ENCODE measurements around the gene IDH3G.
"Not testable (repeated sequence)": the region's sequence is repeated elsewhere in the genome, so short reads cannot be mapped to it uniquely, and the experiment has no call there.

Gene IDH3G

DNA sequence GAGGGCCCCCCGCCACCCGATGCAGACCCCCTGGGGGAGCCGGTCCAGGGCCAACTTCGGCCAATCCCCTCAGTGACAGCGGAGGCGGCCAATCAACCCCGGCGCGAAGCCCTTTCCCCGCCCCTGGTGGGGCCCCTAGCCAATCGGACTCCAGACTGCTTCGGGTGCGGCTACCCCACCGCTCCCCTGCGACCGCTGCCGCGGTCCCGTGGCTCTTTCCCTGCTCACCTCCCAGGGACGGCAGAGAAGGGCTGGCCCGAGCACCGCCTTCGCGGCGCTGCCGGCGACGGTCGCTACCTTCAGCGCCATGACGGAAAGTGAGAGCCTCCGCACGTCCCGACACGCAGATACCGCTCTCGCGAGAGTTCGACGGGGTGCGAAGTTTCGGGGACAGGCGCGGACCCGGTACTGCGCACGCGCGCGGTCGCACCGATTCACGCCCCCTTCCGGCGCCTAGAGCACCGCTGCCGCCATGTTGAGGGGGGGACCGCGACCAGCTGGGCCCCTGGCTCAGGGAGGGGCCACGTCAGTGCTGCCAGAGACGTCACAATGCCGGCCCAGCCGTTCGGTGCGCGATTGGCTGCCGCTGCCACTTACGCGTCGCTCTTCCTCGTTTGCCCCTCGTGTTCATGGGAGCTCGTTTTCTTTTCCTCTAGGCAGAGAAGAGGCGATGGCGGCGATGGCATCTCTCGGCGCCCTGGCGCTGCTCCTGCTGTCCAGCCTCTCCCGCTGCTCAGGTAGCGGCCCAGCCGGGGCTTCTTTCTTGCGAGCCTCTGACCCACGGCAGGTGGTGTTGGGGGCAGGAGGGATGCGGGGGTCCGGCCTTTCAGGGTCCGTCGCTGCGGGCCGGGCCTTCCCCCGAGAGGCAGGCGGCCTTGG, at the start of gene IDH3G, which contains the start of gene SSR4:
TSS of gene IDH3G (minus strand) at position 358 of the 879 bp plus-strand sequence. CDS start at position 309, 49 bp downstream.
TSS of gene SSR4 (plus strand) at position 651 of the 879 bp plus-strand sequence. CDS start at position 671, 20 bp downstream.
- peak; percentile 93 to 98 (median 97) for DNase-seq

GRCh38 chrX:153836921-153837320, 42.7 kb upstream of the IDH3G start:
- no peak for DNase-seq

DNA sequence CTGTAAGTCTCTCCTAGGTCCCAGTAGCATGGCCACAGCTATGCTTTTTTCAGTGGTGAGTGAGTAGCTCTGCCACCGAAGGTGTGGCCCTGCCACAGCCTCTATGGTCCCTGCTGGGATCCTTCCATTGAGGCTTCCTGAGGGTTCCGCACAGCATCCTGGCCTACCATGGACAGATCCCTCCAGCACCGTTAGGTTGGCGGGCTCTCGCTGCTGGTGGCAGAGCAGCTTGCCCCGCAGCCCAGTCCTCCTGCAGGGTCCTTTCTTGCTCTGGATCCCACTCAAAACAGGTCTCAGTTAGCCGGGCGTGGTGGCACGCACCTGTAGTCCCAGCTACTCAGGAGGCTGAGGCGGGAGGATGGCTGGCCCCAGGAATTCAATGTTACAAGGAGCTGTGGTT, 38.6 kb upstream of the IDH3G start:
- no peak for DNase-seq

GRCh38 chrX:153831429-153832150, 37.4 kb upstream of the IDH3G start:
- DNase-seq, result peak in 1 of 3 experiments; percentile 39

DNA sequence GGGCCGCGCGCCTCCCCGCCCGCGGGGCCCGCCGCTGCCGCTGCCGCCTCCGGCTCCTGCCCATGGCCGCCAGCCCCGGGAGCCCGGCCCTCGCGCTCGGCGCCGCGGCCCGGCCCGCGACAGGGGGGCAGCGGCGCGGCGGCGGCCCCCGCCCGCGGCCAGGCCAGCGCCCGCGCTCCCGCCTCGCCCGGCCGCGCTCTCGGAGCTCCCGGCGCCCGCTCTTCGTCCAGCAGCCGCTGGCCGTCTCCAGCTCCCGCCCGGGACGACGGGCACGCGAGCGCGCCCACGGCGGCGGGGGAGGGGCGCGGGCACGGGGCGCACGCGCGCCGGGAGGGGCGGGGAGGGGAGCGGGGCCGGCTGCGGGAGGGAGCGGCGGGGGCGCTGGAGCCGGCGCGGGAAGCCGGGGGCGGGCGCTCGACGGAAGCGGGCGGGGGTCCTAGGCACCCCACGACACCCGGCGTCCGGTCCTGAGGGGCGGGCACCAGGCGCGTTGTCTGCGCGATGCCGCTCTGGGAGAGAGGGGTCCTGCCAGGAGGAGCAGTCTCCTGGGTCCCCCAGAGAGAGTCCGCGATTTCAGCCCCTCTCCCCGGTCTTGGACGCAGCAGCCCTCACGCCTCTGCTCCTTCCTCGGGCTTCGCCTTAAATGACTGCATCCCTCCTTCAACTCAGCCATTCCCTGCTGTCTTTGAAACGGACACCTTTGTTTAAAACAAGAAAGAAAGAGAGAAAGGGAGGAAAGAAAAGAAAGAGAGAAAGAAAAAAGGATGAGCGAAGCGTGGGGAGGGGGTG, 36.7 kb upstream of the IDH3G start:
- DNase-seq, result peak; percentile 35 to 58 (median 47)

DNA sequence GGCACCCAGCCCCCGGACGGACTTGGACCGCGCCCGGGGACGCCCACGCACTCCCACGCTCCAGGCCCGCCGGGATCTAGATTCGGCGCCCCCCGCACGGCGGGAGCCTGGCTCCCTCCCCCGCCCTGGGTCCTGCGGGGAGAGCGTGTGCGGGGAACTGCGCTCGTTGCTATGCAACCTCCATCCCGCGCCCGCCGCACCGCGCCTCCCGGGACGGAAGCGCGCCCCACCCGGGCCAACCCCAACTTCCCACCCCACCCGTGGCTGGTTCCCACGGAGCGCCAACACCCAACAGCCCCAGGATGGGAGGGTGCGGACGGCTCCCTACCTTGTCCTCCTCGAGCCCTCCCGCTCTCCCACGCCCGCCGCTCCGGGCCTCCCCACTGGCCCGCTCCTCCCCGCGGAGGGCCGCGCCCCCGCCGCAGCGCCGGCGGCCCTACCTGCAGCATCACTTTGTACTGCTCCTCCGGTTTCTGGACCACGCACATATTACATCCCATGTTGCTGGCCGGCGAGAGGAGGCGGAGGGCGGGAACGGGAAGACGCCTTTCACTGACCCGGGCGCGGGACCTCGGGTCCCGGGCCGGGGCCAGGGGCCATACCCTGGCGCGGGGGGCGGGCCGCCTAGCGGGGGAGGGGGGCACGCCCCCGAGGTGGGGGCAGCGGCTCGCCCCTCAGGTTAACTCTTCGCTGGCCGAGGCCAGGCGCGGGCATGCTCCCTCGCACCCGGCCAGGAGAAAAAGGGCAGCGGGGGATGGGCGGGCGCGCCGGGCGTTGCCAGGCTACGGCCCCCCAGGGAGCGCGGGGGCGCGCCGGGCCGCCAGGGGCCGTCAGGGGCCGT, 35.8 kb upstream of the IDH3G start, which contains the start of gene PDZD4:
TSS of gene PDZD4 (minus strand) at position 746 of the 841 bp plus-strand sequence. CDS start at position 500, 246 bp downstream.
- peak; percentile 30 to 70 (median 68) for DNase-seq

DNA sequence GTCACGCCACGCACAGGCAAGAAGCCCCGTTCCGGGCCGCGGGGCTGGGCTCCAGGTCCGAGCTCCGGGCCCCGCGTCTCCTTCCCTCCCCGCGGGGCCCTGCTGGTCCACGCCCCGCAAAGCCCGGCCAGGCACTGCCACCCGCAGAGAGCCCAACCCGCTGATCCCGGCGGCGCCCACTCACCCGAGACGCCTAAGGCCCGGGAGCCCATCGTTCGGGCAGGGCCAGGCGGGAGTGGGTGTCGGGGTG, 35.3 kb upstream of the IDH3G start:
- DNase-seq, result no peak

DNA sequence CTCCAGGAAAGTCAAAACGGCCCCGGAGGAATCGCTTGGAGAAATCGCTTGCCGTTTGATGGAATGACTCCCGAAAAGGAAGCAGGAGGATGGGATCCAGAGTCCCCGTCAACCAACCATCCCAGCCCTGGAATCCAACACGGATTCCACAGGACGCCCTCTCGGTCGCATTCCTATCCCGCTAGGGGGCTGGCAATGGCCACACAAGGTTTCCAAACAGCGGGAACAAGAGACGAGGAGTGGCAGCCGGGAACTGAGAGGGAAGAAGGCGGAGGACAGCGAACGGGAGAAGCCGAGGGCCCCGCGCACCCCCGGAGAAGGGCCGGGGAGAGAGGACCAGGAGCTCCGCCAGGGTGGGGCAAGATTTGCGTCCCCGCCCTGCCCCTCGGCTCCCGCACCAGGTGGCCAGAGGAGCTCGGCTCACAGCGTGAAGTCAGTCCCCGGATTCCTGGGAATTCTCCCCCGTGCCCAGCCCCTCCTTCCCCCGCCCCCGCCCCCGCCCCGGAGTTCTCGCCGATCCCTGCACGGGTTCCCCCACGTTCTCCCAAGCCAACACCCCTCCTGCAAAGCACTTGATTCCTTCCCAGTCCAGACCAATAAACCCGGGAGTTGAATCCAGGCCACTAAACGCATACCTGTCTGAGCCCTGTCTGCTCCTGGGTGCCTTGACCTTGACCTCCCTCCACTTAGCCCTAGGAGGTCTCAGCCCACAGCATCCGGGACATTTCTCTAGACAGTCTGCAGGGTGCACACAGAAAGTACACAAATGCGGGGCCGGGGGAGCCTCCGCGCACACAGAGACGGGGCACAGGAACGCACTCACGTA, 34.8 kb upstream of the IDH3G start:
- DNase-seq, result peak in 2 of 3 experiments; percentile 13 to 46

- DNase-seq, result no peak
Measured at GRCh38 chrX:153828308-153828707, 34.1 kb upstream of the IDH3G start.

DNA sequence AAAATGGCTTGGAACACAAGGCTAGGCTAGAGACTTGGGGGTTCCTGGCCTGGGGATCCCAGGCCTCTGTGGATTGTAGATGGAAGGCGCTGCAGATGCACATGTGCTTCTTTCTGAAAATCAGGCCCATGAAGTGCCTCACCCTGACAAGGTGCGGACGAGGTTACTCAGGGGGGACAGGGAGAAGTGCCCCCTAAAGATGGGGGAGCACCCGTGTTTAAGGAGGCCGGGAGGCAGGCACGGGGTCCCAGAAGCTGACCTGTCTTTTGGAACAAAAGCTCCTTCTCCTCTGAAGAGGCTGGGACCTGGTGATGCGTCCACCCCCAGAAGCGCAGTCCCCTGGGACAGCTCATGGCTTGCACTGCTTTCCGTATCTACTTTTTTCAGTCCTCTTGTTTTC, 33.7 kb upstream of the IDH3G start:
- DNase-seq, result no peak

DNA sequence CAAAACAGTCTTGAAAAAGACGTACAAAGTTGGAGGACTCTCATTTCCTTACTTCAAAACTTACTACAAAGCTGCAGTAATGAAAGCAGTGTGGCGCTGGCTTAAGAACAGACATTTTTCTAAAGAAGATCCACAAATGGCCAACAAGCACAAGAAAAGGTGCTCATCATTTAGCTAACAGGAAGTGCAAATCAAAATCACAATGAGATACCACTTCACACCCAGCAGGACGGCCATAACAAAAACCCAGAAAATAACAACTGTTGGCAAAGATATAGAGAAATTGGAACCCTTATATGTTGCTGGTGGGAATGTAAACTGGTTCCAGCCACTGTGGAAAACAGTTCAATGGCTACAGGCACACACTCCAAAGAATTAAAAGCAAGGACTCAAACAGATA, 32.8 kb upstream of the IDH3G start:
- DNase-seq, result no peak

DNA sequence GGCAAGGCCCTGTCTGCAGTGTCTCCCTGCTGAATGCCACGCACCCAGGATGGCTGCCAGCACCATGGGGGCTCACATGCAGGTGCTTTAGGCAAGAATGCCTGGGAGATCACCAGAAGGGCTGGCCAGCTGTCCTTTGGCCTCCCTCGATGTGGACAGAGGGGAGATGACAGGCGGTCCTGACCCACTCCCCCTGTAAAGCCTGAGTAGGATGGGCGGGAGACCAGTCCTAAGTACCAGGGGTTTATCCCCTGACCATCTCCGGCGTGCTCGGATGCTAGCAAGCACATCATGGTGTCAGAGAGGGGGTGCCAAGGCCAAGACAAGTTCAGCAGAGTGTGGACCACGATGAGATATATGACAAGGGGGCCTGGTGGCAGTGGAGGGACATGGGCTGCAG, 30.9 kb upstream of the IDH3G start:
- no peak for DNase-seq

DNA sequence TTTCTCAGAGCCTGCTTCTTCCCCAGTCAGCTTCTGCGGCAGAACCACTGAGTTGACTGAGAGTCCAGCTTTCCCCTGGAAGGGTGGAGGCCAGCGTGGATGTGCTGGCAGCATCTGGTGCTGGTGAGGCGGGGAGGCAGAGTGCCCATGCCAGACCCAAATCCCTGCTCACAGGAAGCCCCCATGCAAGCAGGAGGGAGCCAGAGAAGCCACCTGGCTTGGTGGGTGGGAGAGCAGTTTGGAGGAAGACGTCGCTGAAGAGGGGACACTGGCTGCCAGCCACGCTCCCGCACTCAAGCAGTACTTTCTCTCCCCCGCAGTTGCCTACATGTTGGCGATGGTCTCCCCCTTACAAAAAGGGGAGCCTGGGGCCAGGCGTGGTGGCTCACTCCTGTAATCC, 30.2 kb upstream of the IDH3G start:
- DNase-seq, result no peak

DNA sequence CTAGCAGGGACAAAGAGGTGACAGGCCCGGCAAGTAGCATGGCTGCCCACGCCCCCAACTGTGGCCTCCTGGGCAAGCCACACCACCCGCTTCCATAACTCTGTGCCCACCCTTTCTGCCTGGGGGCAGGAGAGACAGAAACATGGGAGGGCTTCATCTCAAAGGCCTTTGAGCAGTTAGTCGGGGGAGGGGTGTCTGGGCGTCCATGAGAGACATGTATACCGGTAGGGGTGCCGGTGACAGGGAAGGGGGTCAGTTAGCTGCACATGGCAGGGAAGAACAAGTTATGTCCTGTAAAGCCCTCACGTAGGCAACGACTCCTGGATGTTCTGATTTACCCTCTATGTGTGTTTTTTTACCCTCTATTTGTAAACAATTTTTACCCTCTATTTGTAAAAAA, 26.9 kb upstream of the IDH3G start:
- DNase-seq, result peak in 2 of 3 experiments; percentile 19 to 52

DNA sequence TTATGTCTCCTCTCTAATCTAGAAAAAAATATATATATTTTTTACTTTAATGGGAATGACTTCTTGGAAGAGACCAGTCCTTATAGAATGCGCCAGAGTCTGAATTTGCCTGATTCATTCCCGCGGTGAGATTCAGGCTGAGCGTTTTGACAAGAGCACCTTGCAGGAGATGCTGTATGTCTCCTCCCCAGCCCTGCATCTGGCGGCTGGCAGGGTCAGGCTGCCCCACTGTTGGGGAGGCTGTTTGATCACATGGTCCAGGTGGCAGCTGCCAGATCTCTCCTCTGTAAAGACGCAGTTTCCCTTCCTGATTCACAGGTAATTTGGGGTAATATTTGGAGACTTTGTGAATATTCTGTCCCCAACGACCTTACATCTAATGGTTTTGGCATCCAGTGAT, 26.4 kb upstream of the IDH3G start:
- DNase-seq, result peak in 2 of 3 experiments; percentile 52 to 53

- peak in 2 of 3 experiments; percentile 59 to 66 for DNase-seq
Measured at GRCh38 chrX:153819384-153820040, 25.3 kb upstream of the IDH3G start.

- peak; percentile 76 to 85 (median 79) for DNase-seq
Measured at GRCh38 chrX:153818571-153819383, 24.6 kb upstream of the IDH3G start.

DNA sequence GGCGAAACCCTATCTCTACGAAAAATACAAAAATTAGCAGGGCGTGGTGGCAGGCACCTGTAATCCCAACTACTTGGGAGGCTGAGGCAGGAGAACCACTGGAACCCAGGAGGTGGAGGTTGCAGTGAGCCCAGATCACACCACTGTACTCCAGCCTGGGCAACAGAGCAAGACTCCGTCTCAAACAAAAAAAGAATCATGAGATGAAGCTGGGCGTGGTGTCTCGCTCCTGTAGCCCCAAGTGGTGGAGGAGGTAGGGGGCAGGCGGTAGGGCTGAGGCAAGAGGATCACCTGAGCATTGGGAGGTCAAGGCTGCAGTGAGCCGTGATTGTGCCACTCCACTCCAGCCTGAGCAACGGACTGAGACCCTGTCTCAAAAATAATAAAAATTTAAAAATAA, 23.9 kb upstream of the IDH3G start:
- DNase-seq, result not testable (repeated sequence)

DNA sequence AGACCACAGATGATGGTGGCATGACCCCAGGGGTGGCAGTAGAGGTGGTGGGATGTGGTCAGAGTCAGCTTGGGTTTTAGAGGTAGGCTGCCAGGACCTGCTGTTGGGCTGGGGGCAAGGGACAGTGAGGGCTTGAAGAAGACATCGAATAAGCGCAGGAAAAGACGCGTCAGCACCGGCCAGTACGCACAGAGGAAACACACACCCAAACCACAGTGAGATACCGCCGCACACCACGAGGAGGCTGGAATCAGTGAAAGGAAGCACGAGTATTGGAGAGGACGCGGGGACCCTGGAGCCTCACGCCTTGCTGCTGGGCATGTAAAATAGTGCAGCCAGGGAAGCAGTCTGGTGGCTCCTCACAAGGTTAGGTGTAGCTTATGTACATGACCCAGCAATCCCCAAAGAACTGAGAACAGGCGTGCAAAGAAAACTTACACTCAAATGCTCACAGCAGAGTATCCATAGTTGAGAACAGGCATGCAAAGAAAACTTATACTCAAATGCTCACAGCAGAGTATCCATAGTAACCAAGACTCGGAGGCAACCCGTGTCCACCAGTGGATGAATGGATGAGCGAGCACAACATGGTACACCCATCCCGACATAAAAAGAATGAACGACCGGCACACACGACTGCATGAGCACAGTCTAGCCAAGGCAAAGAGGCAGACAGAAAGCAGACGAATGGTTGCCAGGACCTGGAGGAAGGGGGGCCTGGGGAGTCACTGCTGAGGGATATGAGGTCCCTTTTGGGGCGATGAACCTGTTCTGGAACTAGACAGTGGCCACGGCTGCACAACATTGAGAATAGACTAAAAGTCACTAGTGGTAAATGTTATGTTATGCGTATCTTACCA, 22.9 kb upstream of the IDH3G start:
- DNase-seq, result no peak
